ENCODE data around the gene FAM110A.
"Not testable (repeated sequence)": the region's sequence is repeated elsewhere in the genome, so short reads cannot be mapped to it uniquely, and the experiment has no call there.

The FAM110A gene

GRCh38 chr20:844473-845225 lies 11.1 kb downstream of the FAM110A start:
- DNase-seq (ENCODE audit: low spot score), result peak; percentile 98

DNA sequence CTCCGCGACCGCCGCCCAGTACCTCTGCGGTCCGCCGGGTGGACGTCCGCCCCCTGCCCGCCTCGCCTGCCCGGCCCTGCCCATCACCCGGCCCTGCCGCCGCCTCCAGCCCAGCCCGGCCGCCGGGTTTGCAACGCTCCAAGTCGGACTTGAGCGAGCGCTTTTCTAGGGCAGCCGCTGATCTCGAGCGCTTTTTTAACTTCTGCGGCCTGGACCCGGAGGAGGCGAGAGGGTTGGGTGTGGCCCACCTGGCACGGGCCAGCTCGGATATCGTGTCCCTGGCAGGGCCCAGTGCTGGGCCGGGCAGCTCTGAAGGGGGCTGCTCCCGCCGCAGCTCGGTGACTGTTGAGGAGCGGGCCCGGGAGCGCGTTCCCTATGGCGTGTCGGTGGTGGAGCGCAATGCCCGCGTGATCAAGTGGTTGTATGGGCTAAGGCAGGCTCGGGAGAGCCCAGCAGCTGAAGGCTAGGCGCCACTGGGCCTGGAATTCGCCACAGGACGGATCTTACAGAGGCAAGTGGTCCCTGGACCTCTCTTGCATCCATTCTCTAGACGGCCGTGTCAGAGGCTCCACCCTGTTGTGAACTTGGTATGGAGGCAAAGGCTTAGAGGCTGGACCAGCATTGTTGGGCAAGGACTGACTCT lies 11.8 kb downstream of the FAM110A start:
- no peak for DNase-seq (ENCODE audit: low spot score)

- DNase-seq (ENCODE audit: low spot score), result no peak
Observed at GRCh38 chr20:845941-846893, 12.7 kb downstream of the FAM110A start.

DNA sequence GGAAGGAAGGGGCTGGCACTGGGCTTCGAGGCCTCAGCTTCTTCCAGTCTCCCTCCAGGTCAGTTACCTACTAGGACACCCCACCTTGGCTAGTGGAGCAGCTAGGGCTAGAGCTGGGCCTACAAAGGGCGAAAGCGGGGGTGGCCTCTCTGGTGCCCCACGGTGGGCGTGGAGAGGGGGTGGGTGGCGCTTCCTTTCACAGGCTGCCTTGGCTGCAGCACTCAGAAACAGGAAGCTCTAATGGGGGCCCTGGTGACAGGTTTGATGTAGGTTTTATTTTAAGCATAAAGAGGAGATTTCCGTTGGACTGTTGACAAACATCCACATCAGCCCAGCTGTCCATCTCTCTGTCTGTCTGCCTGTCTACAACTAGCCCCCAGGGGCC lies 13.4 kb downstream of the FAM110A start:
- no peak for DNase-seq (ENCODE audit: low spot score)

DNA sequence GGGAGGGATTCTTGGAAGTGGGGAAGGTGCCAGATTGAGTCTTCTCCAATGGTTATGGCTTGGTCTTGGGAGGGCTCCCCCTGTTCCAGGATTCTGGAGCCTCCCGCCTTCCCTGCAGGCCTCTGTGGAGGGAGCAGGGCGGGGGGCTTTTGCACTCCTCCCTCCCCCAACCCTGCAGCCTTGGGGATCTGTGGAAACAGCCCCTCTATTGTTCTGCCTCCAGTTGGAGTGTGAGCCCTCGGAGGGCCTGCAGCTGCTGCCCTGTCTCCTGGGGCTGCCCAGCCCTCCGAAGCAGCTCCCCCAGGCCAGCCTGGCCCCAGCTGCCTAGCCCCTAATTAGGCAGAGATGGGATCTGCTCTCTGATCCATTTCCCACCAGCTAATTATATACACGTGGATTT lies 14.7 kb downstream of the FAM110A start:
- no peak for DNase-seq (ENCODE audit: low spot score)

- DNase-seq (ENCODE audit: low spot score), result not testable (repeated sequence)
Observed at GRCh38 chr20:848731-849130, 15.2 kb downstream of the FAM110A start.

DNA sequence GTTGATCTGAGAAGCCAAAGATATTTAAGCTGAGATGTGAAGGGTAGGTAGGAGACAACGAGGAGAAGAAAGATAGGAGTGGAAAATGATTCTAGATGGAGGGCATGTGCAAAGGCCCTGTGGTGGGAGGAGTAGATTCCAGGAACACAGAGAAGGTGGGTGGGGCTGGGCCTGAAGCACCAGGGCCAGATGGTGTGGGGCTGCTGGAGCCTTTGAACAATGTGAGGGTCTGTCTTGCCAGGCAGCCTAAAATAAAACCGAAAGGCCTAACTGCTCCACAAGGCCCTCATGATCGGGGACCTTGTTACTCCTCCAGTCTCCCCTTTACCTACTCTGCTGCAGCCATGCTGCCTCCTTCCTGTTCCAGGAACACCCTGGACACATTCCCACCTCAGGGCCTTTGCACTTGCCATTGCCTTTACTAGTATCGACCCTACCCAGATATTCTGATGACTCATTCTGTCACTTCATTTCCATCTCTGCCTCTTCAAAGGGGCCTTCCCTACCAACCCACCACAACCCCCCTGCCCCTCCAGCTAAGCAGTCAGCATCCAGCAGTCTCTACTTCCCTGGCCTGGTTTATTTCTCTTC lies 20.0 kb downstream of the FAM110A start:
- no peak for DNase-seq (ENCODE audit: low spot score)

DNA sequence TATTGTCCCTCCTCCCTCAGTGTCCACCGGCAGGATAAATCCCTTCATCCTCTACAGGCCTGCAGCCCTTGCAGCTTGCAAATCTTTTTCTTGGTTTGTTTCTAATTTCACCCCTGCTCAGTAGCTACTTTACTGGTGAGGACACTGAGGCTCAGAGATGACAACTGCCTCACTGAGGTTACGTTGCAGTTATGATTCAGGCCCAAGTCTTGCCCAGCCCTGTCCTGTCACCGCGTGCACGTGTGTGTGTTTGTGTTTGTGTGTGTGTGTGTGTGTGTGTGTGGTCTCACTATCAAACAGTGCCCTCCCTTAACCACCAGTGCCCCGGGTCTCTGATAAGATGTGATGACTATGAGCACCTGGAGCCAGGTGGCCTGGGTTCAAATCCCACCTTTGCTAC lies 21.1 kb downstream of the FAM110A start:
- DNase-seq (ENCODE audit: low spot score), result no peak

- no peak for DNase-seq (ENCODE audit: low spot score)
Observed at GRCh38 chr20:855466-856360, 22.2 kb downstream of the FAM110A start.

GRCh38 chr20:856361-856775 lies 22.9 kb downstream of the FAM110A start:
- DNase-seq (ENCODE audit: low spot score), result no peak

DNA sequence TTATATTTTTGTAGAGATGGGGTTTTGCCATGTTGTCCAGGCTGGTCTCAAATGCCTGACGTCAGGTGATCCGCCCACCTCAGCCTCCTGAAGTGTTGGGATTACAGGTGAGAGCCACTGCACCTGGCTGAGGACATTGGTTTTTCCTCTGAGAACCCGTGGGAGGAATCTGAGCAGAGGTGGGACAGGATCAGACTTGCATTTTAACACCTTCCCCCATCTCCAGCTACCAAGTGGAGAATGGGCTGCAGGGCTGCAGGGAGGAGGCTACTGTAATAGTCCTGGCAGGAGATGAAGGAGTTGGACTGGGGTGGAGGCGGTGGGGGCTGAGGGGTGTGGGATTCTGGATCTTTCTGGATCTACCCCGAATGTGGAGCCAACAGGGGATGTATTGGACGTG lies 24.5 kb downstream of the FAM110A start:
- DNase-seq (ENCODE audit: low spot score), result no peak

- DNase-seq (ENCODE audit: low spot score), result no peak
Observed at GRCh38 chr20:859751-860231, 26.3 kb downstream of the FAM110A start.

DNA sequence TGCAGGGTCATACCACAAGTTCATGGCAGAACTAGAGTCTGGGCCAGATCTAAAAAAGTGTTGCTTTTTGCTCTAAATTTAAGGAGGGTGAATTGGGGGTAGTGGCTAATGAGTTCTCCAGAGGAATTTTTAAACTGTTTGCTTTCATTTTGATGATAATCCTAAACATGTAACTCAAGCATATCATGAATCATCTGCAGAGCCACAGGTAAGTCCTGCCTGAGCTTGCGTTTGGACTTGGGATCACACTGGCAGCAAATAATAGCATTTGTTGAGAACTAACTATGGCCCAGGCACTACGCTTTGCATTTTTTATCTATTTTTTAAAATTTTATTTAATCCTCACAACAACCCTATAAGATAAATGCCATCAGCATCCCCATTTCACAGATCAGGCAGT lies 27.4 kb downstream of the FAM110A start:
- DNase-seq (ENCODE audit: low spot score), result no peak

DNA sequence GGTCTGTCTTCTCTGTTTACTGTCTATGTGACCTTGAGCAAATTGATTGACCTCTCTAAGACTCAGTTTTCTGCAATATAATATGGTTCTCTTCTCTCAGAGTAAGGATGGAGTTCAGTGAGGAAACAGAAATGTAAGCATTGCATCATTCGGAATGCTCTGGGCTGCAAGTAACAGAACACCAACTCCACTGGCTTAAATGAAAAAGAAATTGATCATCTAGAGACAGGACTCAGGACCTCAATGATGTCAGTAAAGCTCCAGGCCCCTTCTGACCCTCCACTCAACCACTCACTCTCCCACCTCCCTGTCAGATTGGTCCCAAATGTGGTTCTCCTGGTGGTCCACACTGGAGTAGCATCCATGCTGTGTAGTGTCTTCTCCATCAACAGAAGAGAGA lies 31.9 kb downstream of the FAM110A start:
- DNase-seq (ENCODE audit: low spot score), result no peak

- no peak for DNase-seq (ENCODE audit: low spot score)
Observed at GRCh38 chr20:868279-868678, 34.8 kb downstream of the FAM110A start.

GRCh38 chr20:869606-870005 lies 36.1 kb downstream of the FAM110A start:
- DNase-seq (ENCODE audit: low spot score), result no peak

GRCh38 chr20:870758-871157 lies 37.2 kb downstream of the FAM110A start:
- no peak for DNase-seq (ENCODE audit: low spot score)

GRCh38 chr20:871436-871835 lies 37.9 kb downstream of the FAM110A start:
- DNase-seq (ENCODE audit: low spot score), result no peak

- DNase-seq (ENCODE audit: low spot score), result no peak
Observed at GRCh38 chr20:871948-872347, 38.4 kb downstream of the FAM110A start.

DNA sequence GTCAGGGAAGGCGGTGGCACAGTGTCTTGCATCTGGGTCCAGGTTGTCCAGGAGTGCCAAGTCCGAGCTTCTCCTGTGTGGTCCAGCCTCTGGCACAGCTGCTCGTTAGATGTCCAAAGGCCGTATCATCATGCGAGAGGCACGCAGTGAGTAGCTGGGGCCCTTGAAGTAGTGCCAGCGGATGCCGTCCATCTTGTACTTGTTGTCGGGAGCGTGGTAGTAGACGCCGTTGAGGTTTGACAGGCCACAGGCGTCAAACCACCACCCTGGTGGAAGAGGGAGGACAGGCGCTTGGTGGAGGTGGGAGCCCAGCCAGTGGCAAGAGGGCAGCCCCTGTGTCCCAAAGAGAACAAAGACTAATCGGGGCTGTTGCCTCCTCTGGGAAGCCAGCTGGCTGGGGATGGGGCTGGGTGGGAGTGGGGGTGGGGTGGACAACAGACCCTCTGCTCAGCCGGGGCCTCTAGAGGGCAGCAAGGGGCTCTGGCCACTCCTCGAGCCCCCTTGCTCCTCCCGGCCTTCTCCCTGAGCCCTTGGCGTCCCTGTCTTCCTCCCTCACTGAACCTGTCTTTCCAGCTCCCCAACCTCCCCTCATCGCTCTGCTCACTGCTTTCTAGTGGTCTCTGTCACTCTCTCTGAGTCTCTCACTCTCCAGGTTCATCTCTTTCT lies 39.5 kb downstream of the FAM110A start:
- DNase-seq (ENCODE audit: low spot score), result no peak

Data from D341Med (cell line).